Measurements from ENCODE around the gene ZNF831.

GRCh38 chr20:59148701-59149493 is 14.7 kb upstream of the ZNF831 start:
- TF ChIP-seq MAX (IDR thresholded peaks at IDR 0.05; ENCODE audit: low read depth) = no peak
- TF ChIP-seq CTCF (IDR thresholded peaks at IDR 0.05) = no peak
- no peak for TF ChIP-seq FOSL2 (IDR thresholded peaks at IDR 0.05; ENCODE audit: borderline replicate concordance, low read depth)
- TF ChIP-seq USF2 (IDR thresholded peaks at IDR 0.05; ENCODE audit: borderline replicate concordance, low read depth, low read length) = no peak
- TF ChIP-seq ZBTB33 (IDR thresholded peaks at IDR 0.05; ENCODE audit: borderline replicate concordance, low read depth) = no peak
- no peak for TF ChIP-seq EP300 (IDR thresholded peaks at IDR 0.05; ENCODE audit: borderline replicate concordance in 1 of 2, low read depth in 1 of 2, low read length in 1 of 2)
- no peak for TF ChIP-seq RAD21 (IDR thresholded peaks at IDR 0.05; ENCODE audit: low read length)
- no peak for TF ChIP-seq TEAD4 (IDR thresholded peaks at IDR 0.05; ENCODE audit: borderline replicate concordance, insufficient read depth)
- no peak for TF ChIP-seq CHD2 (IDR thresholded peaks at IDR 0.05; ENCODE audit: low read length, partially characterized antibody)
- no peak for TF ChIP-seq MEF2A (IDR thresholded peaks at IDR 0.05; ENCODE audit: borderline replicate concordance, low read depth)
- TF ChIP-seq FOXM1 (IDR thresholded peaks at IDR 0.05; ENCODE audit: low read depth) = no peak
- TF ChIP-seq SMC3 (IDR thresholded peaks at IDR 0.05; ENCODE audit: low read depth, low read length) = no peak
- no peak for TF ChIP-seq POLR2AphosphoS5 (IDR thresholded peaks at IDR 0.05; ENCODE audit: low read depth, low read length)
- no peak for TF ChIP-seq MXI1 (IDR thresholded peaks at IDR 0.05; ENCODE audit: low read depth, low read length)
